GM12878 (cell line): Measurements from ENCODE around the gene PPM1G. TPM values are rescaled to one million over a fixed set of nuclear protein-coding genes. Genes with fewer than 3 reads are reported as not detected.

Source experiments
- CBFB ChIP-seq: IDR thresholded peaks from 2 replicates; pipeline ENCODE4 v1.6.1; 2016; ENCODE audit warnings: antibody characterized with exemption, low read depth
- CHD4 ChIP-seq: fragments of 200-600 bp; sonication (generic); IDR thresholded peaks from 2 replicates; pipeline ENCODE4 v1.6.1; 2016; ENCODE audit warnings: mild to moderate bottlenecking
- CREB1 ChIP-seq: IDR thresholded peaks from 2 replicates; pipeline ENCODE4 v1.6.1; 2012; ENCODE audit warnings: low read depth, mild to moderate bottlenecking, inconsistent platforms
- E2F4 ChIP-seq: IDR thresholded peaks from 2 replicates; pipeline ENCODE4 v1.6.1; 2012; ENCODE audit warnings: low read depth, low read length, improper control_type of control experiment
- E4F1 ChIP-seq: fragments of 450-650 bp; IDR thresholded peaks from 2 replicates; pipeline ENCODE4 v1.6.1; 2018; ENCODE audit warnings: borderline replicate concordance, mild to moderate bottlenecking; ENCODE audit not compliant: partially characterized antibody
- HSF1 ChIP-seq: fragments of 150-350 bp; IDR thresholded peaks from 2 replicates; pipeline ENCODE4 v1.6.1; 2014; ENCODE audit warnings: mild to moderate bottlenecking, low read depth, low read length
- MEF2A ChIP-seq: IDR thresholded peaks from 2 replicates; pipeline ENCODE4 v1.6.1; 2011; ENCODE audit warnings: low read depth, mild to moderate bottlenecking, low read length, moderate library complexity; ENCODE audit not compliant: insufficient read depth
- NRF1 ChIP-seq: conservative IDR thresholded peaks from 2 replicates; pipeline ENCODE4 v1.6.1; 2011; ENCODE audit warnings: mild to moderate bottlenecking, low read depth, low read length, improper control_type of control experiment
- POLR2AphosphoS5 ChIP-seq: IDR thresholded peaks from 2 replicates; pipeline ENCODE4 v1.6.1; 2011; ENCODE audit warnings: mild to moderate bottlenecking, low read length, inconsistent platforms
- STAT3 ChIP-seq: IDR thresholded peaks from 2 replicates; pipeline ENCODE4 v1.6.1; 2011; ENCODE audit warnings: low read depth, low read length, improper control_type of control experiment
- polyA plus RNA-seq, 11 experiments: library from polyadenylated mRNA; depleted of rRNA in 4 of 11; unstranded in 6 of 11; stranded (reverse) in 5 of 11; fragments of >200 nt; fragmentation: Nextera tagmentation in 4 of 11; fragmentation: Illumina TruSeq in 1 of 11; extraction: Ambion mirVana in 4 of 11; extraction: Trizol in 1 of 11; gene quantifications; 1 replicate in 1 of 11; 2 replicates in 10 of 11; pipeline versions ENCODE4 v1.2.1 to v1.2.3, GENCODE V29; 2011 to 2016; ENCODE audit warnings: inconsistent platforms in 2 of 11, missing spikeins in 2 of 11, low read depth in 1 of 11
- total RNA-seq, 4 experiments: library from RNA; depleted of rRNA in 3 of 4; stranded (reverse); fragments of >200 nt in 3 of 4; fragmentation: Illumina TruSeq in 1 of 4; extraction: Trizol in 1 of 4; gene quantifications; 2 replicates each; pipeline versions ENCODE4 v1.2.1 to v1.2.3, GENCODE V29; 2013 to 2021
- TF ChIP-seq, protein P1 (sequence below): fragments of 450-650 bp; IDR thresholded peaks from 2 replicates; pipeline ENCODE4 v1.6.1; 2017; ENCODE audit warnings: mild to moderate bottlenecking, low read depth, inconsistent platforms; ENCODE audit not compliant: poor library complexity, severe bottlenecking
- TF ChIP-seq, protein P2 (sequence below): IDR thresholded peaks from 2 replicates; pipeline ENCODE4 v1.6.1; 2011; ENCODE audit warnings: low read depth, low read length, improper control_type of control experiment, borderline replicate concordance
- TF ChIP-seq, protein P3 (sequence below): fragments of 450-650 bp; IDR thresholded peaks from 2 replicates; pipeline ENCODE4 v1.6.1; 2017; ENCODE audit warnings: low read depth, mild to moderate bottlenecking, moderate library complexity

The PPM1G gene
- total and polyA plus RNA-seq, 10 of the 15 experiments (the other 5 are each of a cell fraction or from before 2014, with no cell fraction given): 68.8 to 171 (median 121) TPM

GRCh38 chr2:27380626-27381545 lies 28.5 kb downstream of the PPM1G start, which contains the start of gene ZNF513 (continued):
- TF ChIP-seq NRF1: 0 out of 2 replicates have a peak, but pooled peaks have one; percentile 13
- TF ChIP-seq, protein P1, sequence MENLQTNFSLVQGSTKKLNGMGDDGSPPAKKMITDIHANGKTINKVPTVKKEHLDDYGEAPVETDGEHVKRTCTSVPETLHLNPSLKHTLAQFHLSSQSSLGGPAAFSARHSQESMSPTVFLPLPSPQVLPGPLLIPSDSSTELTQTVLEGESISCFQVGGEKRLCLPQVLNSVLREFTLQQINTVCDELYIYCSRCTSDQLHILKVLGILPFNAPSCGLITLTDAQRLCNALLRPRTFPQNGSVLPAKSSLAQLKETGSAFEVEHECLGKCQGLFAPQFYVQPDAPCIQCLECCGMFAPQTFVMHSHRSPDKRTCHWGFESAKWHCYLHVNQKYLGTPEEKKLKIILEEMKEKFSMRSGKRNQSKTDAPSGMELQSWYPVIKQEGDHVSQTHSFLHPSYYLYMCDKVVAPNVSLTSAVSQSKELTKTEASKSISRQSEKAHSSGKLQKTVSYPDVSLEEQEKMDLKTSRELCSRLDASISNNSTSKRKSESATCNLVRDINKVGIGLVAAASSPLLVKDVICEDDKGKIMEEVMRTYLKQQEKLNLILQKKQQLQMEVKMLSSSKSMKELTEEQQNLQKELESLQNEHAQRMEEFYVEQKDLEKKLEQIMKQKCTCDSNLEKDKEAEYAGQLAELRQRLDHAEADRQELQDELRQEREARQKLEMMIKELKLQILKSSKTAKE: no peak
- no peak for TF ChIP-seq CBFB
- TF ChIP-seq HSF1: no peak
- TF ChIP-seq, protein P2, sequence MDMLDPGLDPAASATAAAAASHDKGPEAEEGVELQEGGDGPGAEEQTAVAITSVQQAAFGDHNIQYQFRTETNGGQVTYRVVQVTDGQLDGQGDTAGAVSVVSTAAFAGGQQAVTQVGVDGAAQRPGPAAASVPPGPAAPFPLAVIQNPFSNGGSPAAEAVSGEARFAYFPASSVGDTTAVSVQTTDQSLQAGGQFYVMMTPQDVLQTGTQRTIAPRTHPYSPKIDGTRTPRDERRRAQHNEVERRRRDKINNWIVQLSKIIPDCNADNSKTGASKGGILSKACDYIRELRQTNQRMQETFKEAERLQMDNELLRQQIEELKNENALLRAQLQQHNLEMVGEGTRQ: no peak
- peak; percentile 74 for TF ChIP-seq E4F1
- TF ChIP-seq, protein P3, sequence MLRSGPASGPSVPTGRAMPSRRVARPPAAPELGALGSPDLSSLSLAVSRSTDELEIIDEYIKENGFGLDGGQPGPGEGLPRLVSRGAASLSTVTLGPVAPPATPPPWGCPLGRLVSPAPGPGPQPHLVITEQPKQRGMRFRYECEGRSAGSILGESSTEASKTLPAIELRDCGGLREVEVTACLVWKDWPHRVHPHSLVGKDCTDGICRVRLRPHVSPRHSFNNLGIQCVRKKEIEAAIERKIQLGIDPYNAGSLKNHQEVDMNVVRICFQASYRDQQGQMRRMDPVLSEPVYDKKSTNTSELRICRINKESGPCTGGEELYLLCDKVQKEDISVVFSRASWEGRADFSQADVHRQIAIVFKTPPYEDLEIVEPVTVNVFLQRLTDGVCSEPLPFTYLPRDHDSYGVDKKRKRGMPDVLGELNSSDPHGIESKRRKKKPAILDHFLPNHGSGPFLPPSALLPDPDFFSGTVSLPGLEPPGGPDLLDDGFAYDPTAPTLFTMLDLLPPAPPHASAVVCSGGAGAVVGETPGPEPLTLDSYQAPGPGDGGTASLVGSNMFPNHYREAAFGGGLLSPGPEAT: no peak
- peak; percentile 75; the same call in 1 of the 2 replicates for TF ChIP-seq POLR2AphosphoS5
- no peak for TF ChIP-seq STAT3
- TF ChIP-seq E2F4: 0 out of 2 replicates have a peak, but pooled peaks have one; percentile 37
- TF ChIP-seq MEF2A: 0 out of 2 replicates have a peak, but pooled peaks have one; percentile 14
- TF ChIP-seq CHD4: no peak
- TF ChIP-seq CREB1: peak; percentile 94
